Peyer's patch (tissue), 4 donors: ENCODE data around the gene HDGFL2.

ENCODE experiments used
- POLR2A ChIP-seq, 2 donors: fragments of 450-650 bp; IDR thresholded peaks; one replicate each; pipeline ENCODE4 v1.5.1; 2017; ENCODE audit warnings: antibody characterized with exemption in 2 of 2, mild to moderate bottlenecking in 2 of 2, moderate library complexity in 2 of 2
- TF ChIP-seq, protein P1 (sequence below), 6 experiments: fragments of 450-650 bp in 4 of 6; fragments of 200-600 bp in 2 of 6; sonication (generic) in 1 of 6; IDR thresholded peaks; one replicate each; pipeline ENCODE4 v1.5.1; 2017 to 2019; ENCODE audit warnings: antibody characterized with exemption in 6 of 6, mild to moderate bottlenecking in 3 of 6, moderate library complexity in 1 of 6

DNA sequence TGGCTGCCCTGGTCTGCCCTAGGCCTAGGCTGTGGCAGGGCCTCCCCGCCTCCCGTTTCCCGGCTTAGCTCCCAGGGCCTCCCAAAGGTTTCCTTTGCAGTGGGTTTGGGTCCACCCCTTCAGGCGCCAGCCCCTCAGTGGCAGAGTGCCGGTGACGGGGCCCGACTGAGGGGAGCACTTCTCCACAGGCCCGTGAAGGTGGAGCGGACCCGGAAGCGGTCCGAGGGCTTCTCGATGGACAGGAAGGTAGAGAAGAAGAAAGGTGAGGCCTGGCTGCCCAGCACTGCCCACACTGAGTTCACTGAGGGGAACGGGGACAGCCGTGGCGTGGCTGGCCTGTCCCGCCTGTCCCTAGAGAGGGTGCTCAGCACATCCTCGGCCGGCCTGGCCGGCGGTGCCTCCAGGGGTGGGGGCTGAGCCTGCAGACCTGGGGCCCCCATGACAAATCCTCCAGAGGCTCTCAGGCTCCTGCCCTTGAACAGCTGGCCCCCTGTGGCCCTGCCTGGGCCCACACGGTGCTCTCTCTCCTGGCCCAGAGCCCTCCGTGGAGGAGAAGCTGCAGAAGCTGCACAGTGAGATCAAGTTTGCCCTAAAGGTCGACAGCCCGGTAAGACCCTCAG, 25.8 kb downstream of the HDGFL2 start:
- TF ChIP-seq POLR2A (IDR thresholded peaks at IDR 0.05), result no peak
- TF ChIP-seq, protein P1, sequence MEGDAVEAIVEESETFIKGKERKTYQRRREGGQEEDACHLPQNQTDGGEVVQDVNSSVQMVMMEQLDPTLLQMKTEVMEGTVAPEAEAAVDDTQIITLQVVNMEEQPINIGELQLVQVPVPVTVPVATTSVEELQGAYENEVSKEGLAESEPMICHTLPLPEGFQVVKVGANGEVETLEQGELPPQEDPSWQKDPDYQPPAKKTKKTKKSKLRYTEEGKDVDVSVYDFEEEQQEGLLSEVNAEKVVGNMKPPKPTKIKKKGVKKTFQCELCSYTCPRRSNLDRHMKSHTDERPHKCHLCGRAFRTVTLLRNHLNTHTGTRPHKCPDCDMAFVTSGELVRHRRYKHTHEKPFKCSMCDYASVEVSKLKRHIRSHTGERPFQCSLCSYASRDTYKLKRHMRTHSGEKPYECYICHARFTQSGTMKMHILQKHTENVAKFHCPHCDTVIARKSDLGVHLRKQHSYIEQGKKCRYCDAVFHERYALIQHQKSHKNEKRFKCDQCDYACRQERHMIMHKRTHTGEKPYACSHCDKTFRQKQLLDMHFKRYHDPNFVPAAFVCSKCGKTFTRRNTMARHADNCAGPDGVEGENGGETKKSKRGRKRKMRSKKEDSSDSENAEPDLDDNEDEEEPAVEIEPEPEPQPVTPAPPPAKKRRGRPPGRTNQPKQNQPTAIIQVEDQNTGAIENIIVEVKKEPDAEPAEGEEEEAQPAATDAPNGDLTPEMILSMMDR (IDR thresholded peaks at IDR 0.05), result no peak
